K562 (cell line): ENCODE measurements around the gene ADRA1B. TPM values are rescaled to one million over a fixed set of nuclear protein-coding genes. Genes with fewer than 3 reads are reported as not detected.

Experiments
- ATAC-seq: fragments of 200-7000 bp; cut with Tn5 transposase; 3 replicates; pipeline ENCODE4 v1.9.1; 2020; ENCODE audit warnings: moderate library complexity
- BruUV-seq: library from RNA; stranded (reverse); fragments of 400-500 nt; replicated peaks from 2 replicates; lab custom pipeline; 2021; lab: Mats Ljungman, UMichigan
- CTCF ChIA-PET: fragments of 300-600 bp; formaldehyde crosslinking; extraction: SDS; loops from one replicate; lab custom pipeline; 2021; ENCODE audit warnings: low intra/inter-chr PET ratio; lab: Yijun Ruan, JAX
- POLR2A ChIA-PET: fragments of 300-600, 350-650 bp; sonication (Branson Sonifier 250); formaldehyde crosslinking; extraction: SDS; loops from one replicate; lab custom pipeline; 2021; ENCODE audit warnings: antibody characterized with exemption, inconsistent platforms; lab: Yijun Ruan, JAX
- DNase-seq, 4 experiments: peaks; one replicate each; pipeline versions ENCODE4 v3.0.0 to v3.0.0-alpha.2; 2011 to 2018; ENCODE audit warnings: low spot score in 3 of 4, mixed read lengths in 3 of 4; ENCODE audit errors: extremely low read depth in 1 of 4
- FAIRE-seq: peaks from 2 replicates; lab custom pipeline; 2011; peaks lifted over from hg19 to GRCh38; lab: Jason Lieb, UNC
- H2AFZ ChIP-seq: 2 replicates; pipeline ENCODE4 v1.6.0; 2011; ENCODE audit warnings: low read depth, low read length, control low read depth, inconsistent platforms
- H3K27ac ChIP-seq: fragments of 200-600 bp; 3 replicates; pipeline ENCODE4 v1.8.0; 2011; ENCODE audit warnings: low read depth, mild to moderate bottlenecking, control low read depth, inconsistent platforms, low read length, moderate library complexity, mixed read lengths; ENCODE audit errors: extremely low read depth
- H3K27me3 ChIP-seq, 2 experiments: fragments of 300-600 bp in 1 of 2; 2 replicates in 1 of 2; 3 replicates in 1 of 2; pipeline versions ENCODE4 v1.6.0 to v1.8.0; 2011; ENCODE audit warnings: inconsistent platforms in 2 of 2, low read length in 2 of 2, mild to moderate bottlenecking in 1 of 2, mixed read lengths in 1 of 2, moderate library complexity in 1 of 2; ENCODE audit not compliant: control insufficient read depth in 2 of 2, insufficient read depth in 2 of 2
- H3K36me3 ChIP-seq: fragments of 300-600 bp; 3 replicates; pipeline ENCODE4 v1.8.0; 2011; ENCODE audit warnings: mild to moderate bottlenecking, low read length, inconsistent platforms; ENCODE audit not compliant: control insufficient read depth, insufficient read depth
- H3K4me1 ChIP-seq, 2 experiments: fragments of 200-600 bp in 1 of 2; replicated peaks in 1 of 2; 2 replicates in 1 of 2; 3 replicates in 1 of 2; pipeline versions ENCODE4 v1.5.1 to v1.8.0; 2011; ENCODE audit warnings: inconsistent platforms in 2 of 2, low read length in 2 of 2, mild to moderate bottlenecking in 1 of 2, mixed read lengths in 1 of 2, moderate library complexity in 1 of 2; ENCODE audit not compliant: control insufficient read depth in 2 of 2, insufficient read depth in 2 of 2
- H3K4me2 ChIP-seq: 2 replicates; pipeline ENCODE4 v1.6.1; 2011; ENCODE audit warnings: low read length, control low read depth, inconsistent platforms, mixed read lengths; ENCODE audit not compliant: insufficient read depth
- H3K4me3 ChIP-seq: fragments of 200-600 bp; sonication (generic), shearing (Covaris generic); 2 replicates; pipeline ENCODE4 v1.5.1; 2016; ENCODE audit warnings: control low read depth, inconsistent platforms
- H3K79me2 ChIP-seq: fragments of 200-600 bp; 3 replicates; pipeline ENCODE4 v1.8.0; 2011; ENCODE audit warnings: low read length, inconsistent platforms; ENCODE audit not compliant: control insufficient read depth, insufficient read depth
- H3K9ac ChIP-seq, 2 experiments: 2 replicates each; pipeline versions ENCODE4 v1.6.0 to v1.6.1; 2011; ENCODE audit warnings: low read depth in 2 of 2, low read length in 2 of 2, control low read depth in 1 of 2, inconsistent platforms in 1 of 2, mild to moderate bottlenecking in 1 of 2, mixed read lengths in 1 of 2; ENCODE audit not compliant: insufficient read depth in 1 of 2
- H3K9me1 ChIP-seq: one replicate; pipeline ENCODE4 v1.6.0; 2011; ENCODE audit warnings: inconsistent platforms, mild to moderate bottlenecking, low read length, moderate library complexity; ENCODE audit not compliant: control insufficient read depth, insufficient read depth
- H3K9me3 ChIP-seq: replicated peaks from 2 replicates; pipeline ENCODE4 v1.5.1; 2011; ENCODE audit warnings: low read depth, low read length, inconsistent platforms; ENCODE audit not compliant: control insufficient read depth, insufficient read depth
- H4K20me1 ChIP-seq: replicated peaks from 2 replicates; pipeline ENCODE4 v1.6.1; 2011; ENCODE audit warnings: low read length, inconsistent platforms, mixed read lengths; ENCODE audit not compliant: control insufficient read depth, insufficient read depth
- CBX8 ChIP-seq: fragments of 200-600 bp; sonication (generic); IDR thresholded peaks from 2 replicates; pipeline ENCODE4 v1.6.1; 2012; ENCODE audit warnings: borderline replicate concordance, mixed run types, low read depth, mild to moderate bottlenecking, moderate library complexity, mixed read lengths, low read length, control low read depth, inconsistent platforms; ENCODE audit not compliant: poor library complexity, severe bottlenecking; ENCODE audit errors: extremely low read depth
- FOXK1 ChIP-seq: sonication (generic); formaldehyde crosslinking; IDR thresholded peaks from 2 replicates; pipeline ENCODE4 v1.8.0; 2022; ENCODE audit warnings: missing genetic modification reagents, mild to moderate bottlenecking, borderline replicate concordance
- HNRNPK ChIP-seq: fragments of 200-400 bp; formaldehyde crosslinking; IDR thresholded peaks from one replicate; pipeline ENCODE4 v1.6.1; 2018; ENCODE audit warnings: mild to moderate bottlenecking, low read depth, low read length; ENCODE audit not compliant: poor library complexity, severe bottlenecking
- PCBP1 ChIP-seq: fragments of 200-400 bp; formaldehyde crosslinking; IDR thresholded peaks from 2 replicates; pipeline ENCODE4 v1.6.1; 2018; ENCODE audit warnings: mild to moderate bottlenecking, low read depth, low read length; ENCODE audit not compliant: poor library complexity, severe bottlenecking
- WGBS: fragments of 100-300 bp; shearing (Covaris generic); methylation state at CpG from one replicate; pipeline ENCODE4 v1.1.6; 2016; ENCODE audit warnings: low coverage, mixed read lengths; ENCODE audit not compliant: insufficient coverage; ENCODE audit errors: missing lambda C conversion rate; 5-methylcytosine and 5-hydroxymethylcytosine counted together
- in situ Hi-C: fragments of 300-500 bp; cut with MboI; formaldehyde crosslinking; loops from 4 replicates; pipeline ENCODE4 v1.15.0; 2018; ENCODE audit warnings: inconsistent platforms, mixed read lengths
- intact Hi-C: fragments of 100-400 bp; cut with micrococcal nuclease; formaldehyde crosslinking; loops from 2 replicates; pipeline ENCODE4 v1.14.2; 2022
- polyA plus RNA-seq, 8 experiments: library from polyadenylated mRNA; depleted of rRNA in 4 of 8; stranded (reverse) in 5 of 8; unstranded in 3 of 8; fragments of >200 nt; fragmentation: Nextera tagmentation in 2 of 8; fragmentation: Illumina TruSeq in 1 of 8; extraction: Ambion mirVana in 2 of 8; extraction: Trizol in 1 of 8; gene quantifications; 2 replicates each; pipeline versions ENCODE4 v1.2.1 to v1.2.3, GENCODE V29; 2011 to 2014; ENCODE audit warnings: inconsistent platforms in 1 of 8, missing spikeins in 1 of 8
- total RNA-seq, 7 experiments: library from RNA; depleted of rRNA in 6 of 7; stranded (reverse); fragments of >200 nt in 6 of 7; fragmentation: Illumina TruSeq in 2 of 7; extraction: Trizol in 2 of 7; gene quantifications; 2 replicates each; pipeline versions ENCODE4 v1.2.1 to v1.2.3, GENCODE V29; 2011 to 2021; ENCODE audit warnings: low replicate concordance in 1 of 7
- TF ChIP-seq, protein P1 (sequence below): fragments of 450-650 bp; IDR thresholded peaks from 2 replicates; pipeline ENCODE4 v1.6.1; 2016

ADRA1B gene
- total and polyA plus RNA-seq, 9 of the 15 experiments (the other 6 are each of a cell fraction or from before 2014, with no cell fraction given), result not detected

DNA sequence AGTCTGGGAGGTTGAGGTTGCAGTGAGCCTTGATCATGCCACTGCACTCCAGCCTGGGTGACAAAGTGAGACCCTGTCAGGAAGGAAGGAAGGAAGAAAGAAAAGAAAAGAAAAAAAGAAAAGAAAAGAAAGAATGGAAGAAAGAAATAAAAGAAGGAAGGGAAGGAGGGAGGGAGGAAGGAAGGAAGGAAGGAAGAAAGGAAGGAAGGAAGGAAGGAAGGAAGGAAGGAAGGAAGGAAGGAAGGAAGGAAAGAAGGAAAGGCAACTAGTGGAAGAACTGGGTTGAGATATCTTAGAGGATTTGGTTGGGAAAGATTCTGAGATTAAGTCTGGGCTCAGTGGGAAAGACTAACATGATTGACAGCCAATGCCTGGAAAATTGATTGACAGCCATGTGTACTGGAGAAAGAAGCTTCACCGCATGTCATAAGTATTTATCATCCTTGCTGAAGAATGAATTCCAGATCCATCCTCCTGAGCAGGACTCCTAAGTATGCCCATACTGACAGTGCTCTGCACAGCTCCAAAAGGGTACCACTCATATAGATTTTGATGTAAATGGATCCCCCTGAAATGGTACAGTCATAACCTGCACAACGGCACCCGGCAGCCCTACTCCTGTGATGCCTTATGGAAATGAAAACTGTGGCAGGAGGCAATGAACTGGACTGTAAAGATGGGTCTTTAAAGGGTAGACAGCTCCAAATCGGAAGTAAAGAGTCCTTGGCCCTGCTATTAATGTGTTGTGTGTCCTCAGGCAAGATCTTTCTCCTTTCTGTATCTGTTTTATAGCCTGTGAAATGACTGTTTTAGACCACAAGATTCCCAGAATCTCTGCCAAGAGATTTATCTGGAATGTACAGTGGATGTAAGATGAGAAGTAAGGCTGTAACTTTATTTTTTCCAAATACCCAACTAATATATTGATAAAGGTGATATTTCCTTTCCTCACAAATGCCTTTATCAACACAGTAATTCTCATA, 16.9 kb upstream of the ADRA1B start:
- Histone ChIP-seq H3K4me3 (no peak overlapping the region), H3K9me1 (no peaks in the 10 kb centered on the region)
- TF ChIP-seq FOXK1, result no peak
- TF ChIP-seq, protein P1, sequence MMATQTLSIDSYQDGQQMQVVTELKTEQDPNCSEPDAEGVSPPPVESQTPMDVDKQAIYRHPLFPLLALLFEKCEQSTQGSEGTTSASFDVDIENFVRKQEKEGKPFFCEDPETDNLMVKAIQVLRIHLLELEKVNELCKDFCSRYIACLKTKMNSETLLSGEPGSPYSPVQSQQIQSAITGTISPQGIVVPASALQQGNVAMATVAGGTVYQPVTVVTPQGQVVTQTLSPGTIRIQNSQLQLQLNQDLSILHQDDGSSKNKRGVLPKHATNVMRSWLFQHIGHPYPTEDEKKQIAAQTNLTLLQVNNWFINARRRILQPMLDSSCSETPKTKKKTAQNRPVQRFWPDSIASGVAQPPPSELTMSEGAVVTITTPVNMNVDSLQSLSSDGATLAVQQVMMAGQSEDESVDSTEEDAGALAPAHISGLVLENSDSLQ, result peak; percentile 59
- TF ChIP-seq, all 486 proteins: peak for 1
- Histone ChIP-seq H3K27me3 (peaks cover 4 to 5% of the 10 kb centered on the region in 2 experiments; a peak in 2 of 5 replicates), H3K27ac (no peak overlapping the region), H3K36me3 (no peaks in the 10 kb centered on the region), H3K4me1 (no peaks in the 10 kb centered on the region), H3K4me2 (no peak overlapping the region), H4K20me1 (no peaks in the 10 kb centered on the region), H3K9ac (no peak overlapping the region), H2AFZ (no peak overlapping the region), H3K9me3 (no peaks in the 10 kb centered on the region), H3K79me2 (no peaks in the 10 kb centered on the region)
- ATAC-seq (no peak), DNase-seq (no peak), FAIRE-seq (no peak)
- ChIA-PET CTCF (no interaction called here), POLR2A (interaction anchor here (0.6 kb wide), 1 partner anchor 439 kb away, joined by 3 read pairs; no protein-coding TSS in a partner anchor)
- intact Hi-C loops (no loop called here), in situ Hi-C loops (no loop called here)
- no TSS peak for BruUV-seq
- WGBS, result 0% methylated on average over 4 of the region's 4 CpGs

DNA sequence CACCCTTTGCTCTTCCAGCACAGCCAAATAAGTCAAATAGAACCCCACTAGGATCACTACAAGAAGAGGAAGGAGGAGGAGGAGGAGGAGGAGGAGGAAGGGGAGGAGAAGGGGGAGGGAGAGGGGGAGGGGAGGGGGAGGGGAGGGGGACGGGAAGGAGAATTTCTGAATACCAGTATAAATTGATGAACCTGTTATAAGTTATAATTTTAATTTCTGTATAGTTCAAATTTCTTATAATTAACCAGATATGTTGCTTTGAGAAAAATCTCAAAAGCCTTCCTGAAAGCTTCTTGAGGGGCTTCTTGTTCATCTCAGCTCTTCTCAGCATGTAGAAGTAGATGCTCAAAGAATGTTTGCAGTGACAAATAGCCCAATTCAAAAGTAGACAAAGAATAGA, 15.0 kb upstream of the ADRA1B start:
- H3K27ac ChIP-seq, result no peak overlapping the region
- no CpG with 5 or more reads among the region's 1 CpG for WGBS
- in situ Hi-C loops, result no loop called here
- no peaks in the 10 kb centered on the region for H3K9me3 ChIP-seq
- no peak overlapping the region for H2AFZ ChIP-seq
- H3K27me3 ChIP-seq, result peaks cover 0 to 5% of the 10 kb centered on the region in 2 experiments; a peak in 1 of 5 replicates
- H4K20me1 ChIP-seq, result no peaks in the 10 kb centered on the region
- no peak overlapping the region for H3K9ac ChIP-seq
- FAIRE-seq, result no peak
- no peak overlapping the region for H3K4me2 ChIP-seq
- peak; percentile 46 for TF ChIP-seq PCBP1
- TF ChIP-seq HNRNPK, result peak; percentile 80
- no peak for TF ChIP-seq CBX8
- TF ChIP-seq, all 486 proteins: peak for 2
- Histone ChIP-seq H3K36me3 (no peaks in the 10 kb centered on the region), H3K9me1 (no peaks in the 10 kb centered on the region), H3K4me1 (no peaks in the 10 kb centered on the region), H3K4me3 (no peak overlapping the region), H3K79me2 (no peaks in the 10 kb centered on the region)
- DNase-seq (no peak), ATAC-seq (no peak)
- no TSS peak for BruUV-seq
- ChIA-PET CTCF (no interaction called here), POLR2A (no interaction called here)
- intact Hi-C loops, result no loop called here
